Heart right ventricle (tissue), 16 donors: Measurements from ENCODE around the gene NXPH2. TPM values are rescaled to one million over a fixed set of nuclear protein-coding genes. Genes with fewer than 3 reads are reported as not detected.

Source experiments
- ATAC-seq, 8 donors: fragments of 200-7000 bp; cut with Tn5 transposase; one replicate each; pipeline ENCODE4 v1.9.1; 2020; ENCODE audit warnings: mild to moderate bottlenecking in 8 of 8, moderate library complexity in 8 of 8, moderate number of reproducible peaks in 1 of 8
- DNase-seq, 2 donors: peaks; one replicate each; pipeline ENCODE4 v3.0.0-alpha.2; 2020
- H3K27ac ChIP-seq, 10 donors: fragments of 200-600 bp; sonication (generic) in 2 of 10; one replicate each; pipeline versions ENCODE4 v1.5.0 to v1.8.0; 2020 to 2022; ENCODE audit warnings: mild to moderate bottlenecking in 3 of 10
- H3K27me3 ChIP-seq, 7 donors: fragments of 200-600 bp; one replicate each; pipeline ENCODE4 v1.8.0; 2021 to 2022; ENCODE audit warnings: mild to moderate bottlenecking in 2 of 7
- H3K36me3 ChIP-seq, 9 donors: fragments of 200-600 bp; sonication (generic) in 1 of 9; one replicate each; pipeline versions ENCODE4 v1.5.0 to v1.8.0; 2020 to 2022; ENCODE audit warnings: mild to moderate bottlenecking in 2 of 9
- H3K4me1 ChIP-seq, 9 donors: fragments of 200-600 bp; sonication (generic) in 1 of 9; one replicate each; pipeline versions ENCODE4 v1.5.0 to v1.8.0; 2020 to 2022; ENCODE audit warnings: mild to moderate bottlenecking in 4 of 9
- H3K4me3 ChIP-seq, 10 donors: fragments of 200-600 bp; sonication (generic) in 2 of 10; one replicate each; pipeline versions ENCODE4 v1.5.0 to v1.8.0; 2020 to 2022; ENCODE audit warnings: mild to moderate bottlenecking in 7 of 10, moderate library complexity in 2 of 10
- H3K9me3 ChIP-seq, 11 donors: fragments of 200-600 bp in 10 of 11; sonication (generic) in 2 of 11; one replicate each; pipeline versions ENCODE4 v1.5.0 to v1.8.0; 2013 to 2022; ENCODE audit warnings: mild to moderate bottlenecking in 2 of 11, control low read depth in 1 of 11, moderate library complexity in 1 of 11
- CTCF ChIP-seq, 9 donors: fragments of 200-600 bp; sonication (generic) in 2 of 9; IDR thresholded peaks; one replicate each; pipeline versions ENCODE4 v1.5.0 to v1.8.0; 2021 to 2022; ENCODE audit warnings: antibody characterized with exemption in 9 of 9, mild to moderate bottlenecking in 5 of 9, moderate library complexity in 1 of 9
- WGBS, 2 donors: extraction: QIAGEN DNeasy Blood & Tissue Kit; methylation state at CpG; one replicate each; pipeline ENCODE4 v1.1.7; 2013; ENCODE audit warnings: inconsistent platforms in 1 of 2; 5-methylcytosine and 5-hydroxymethylcytosine counted together
- intact Hi-C, 10 donors: fragments of 100-400 bp; cut with DNase I; formaldehyde crosslinking; loops; one replicate each; pipeline versions ENCODE4 v1.11.1 to v1.14.2; 2022
- polyA plus RNA-seq, 2 donors: library from polyadenylated mRNA; stranded (reverse); fragments of 200-250 nt; gene quantifications; one replicate each; pipeline ENCODE4 v1.2.3, GENCODE V29; 2013
- total RNA-seq, 10 donors: library from RNA; stranded (reverse); fragmentation: NEBNext Ultra II Directional in 3 of 10; extraction: Animal tissue kit (Norgen Biotek cat#: 25700) in 3 of 10; gene quantifications; one replicate each; pipeline versions ENCODE4 v1.2.1 to v1.2.4, GENCODE V29; 2021 to 2023
- donor health status: Arrhythmogenic right ventricular cardiomyopathy.
- donor health status: ischemic (EF 13 %, LVEDD 7.1; RV severe dilation, severe dysfunction).
- donor health status: healthy with polysubstance abuse.
- donor health status: DM: no; HTN: yes; CAD: no.
- donor health status: DM: no; HTN: no; CAD: no.
- donor health status: ischemic (EF 25% LVEDD 6.9; RV normal size, moderate dysfunction).
- donor health status: ischemic (EF 25% LVEDD 5.7; RV mildly dilated, moderate dysfunction).
- donor health status: healthy.
- donor health status: DM: yes; HTN: yes; CAD: no.
- donor health status: Ischemic cardiomyopathy.
- donor health status: ischemic (EF 35%, LVEDD 5.7; RV mildly dilated, moderate dysfunction).
- donor health status: nonischemic (EF 11% LVEDD 7.7; RV severe dilation, severe dysfunction).
- donor health status: DM: yes; HTN: yes; CAD: no.
- donor health status: PGD.
- donor health status: ischemic (EF 29% LVEDD 5.4; RV normal size, mild dysfunction).
- donor health status: nonischemic (EF 23%, LVEDD 6.1; RV moderate dilation, normal function).

NXPH2 gene
- total and polyA plus RNA-seq, 12 donors: not detected

GRCh38 chr2:138700716-138701115 lies 79.5 kb downstream of the NXPH2 start:
- 79% methylated on average over 8 of the region's 8 CpGs for WGBS, 2 donors
- Histone ChIP-seq H3K4me1 (no peaks in the 10 kb centered on the region), H3K27ac (no peak overlapping the region), H3K9me3 (no peaks in the 10 kb centered on the region), H3K4me3 (no peak overlapping the region), H3K27me3 (no peaks in the 10 kb centered on the region), H3K36me3 (no peaks in the 10 kb centered on the region)
- intact Hi-C loops: no loop called here
- ATAC-seq: no peak
- no peak for DNase-seq
- TF ChIP-seq CTCF (IDR thresholded peaks at IDR 0.05): no peak

- Histone ChIP-seq H3K27ac (no peak overlapping the region), H3K4me1 (no peaks in the 10 kb centered on the region), H3K27me3 (no peaks in the 10 kb centered on the region), H3K36me3 (no peaks in the 10 kb centered on the region), H3K9me3 (no peaks in the 10 kb centered on the region), H3K4me3 (no peak overlapping the region)
- 66 to 68% methylated on average over 8 of the region's 8 CpGs for WGBS, 2 donors
- no peak for TF ChIP-seq CTCF (IDR thresholded peaks at IDR 0.05)
- intact Hi-C loops: no loop called here
- no peak for DNase-seq
- no peak for ATAC-seq
These were observed 80.8 kb downstream of the NXPH2 start for GRCh38 chr2:138699421-138699820.

- H3K4me1 ChIP-seq: no peaks in the 10 kb centered on the region
- TF ChIP-seq CTCF (IDR thresholded peaks at IDR 0.05): no peak
- no peak for DNase-seq
- no peak overlapping the region for H3K4me3 ChIP-seq
- no peaks in the 10 kb centered on the region for H3K36me3 ChIP-seq
- ATAC-seq: no peak
- no peak overlapping the region for H3K27ac ChIP-seq
- WGBS, 2 donors: 92 to 95% methylated on average over 6 of the region's 6 CpGs
- H3K9me3 ChIP-seq: no peaks in the 10 kb centered on the region
- intact Hi-C loops: no loop called here
- H3K27me3 ChIP-seq: no peaks in the 10 kb centered on the region
These were observed 81.8 kb downstream of the NXPH2 start for GRCh38 chr2:138698428-138698827.

- WGBS, 2 donors: 94 to 100% methylated on average over 1 of the region's 1 CpG
- intact Hi-C loops: no loop called here
These were observed 88.5 kb downstream of the NXPH2 start for GRCh38 chr2:138691667-138692066.

More at GRCh38 chr2:138691667-138692066, 88.5 kb downstream of the NXPH2 start:
- Histone ChIP-seq H3K4me3 (no peak overlapping the region), H3K9me3 (peaks cover 0 to 9% (median 0%) of the 10 kb centered on the region in 11 donors), H3K36me3 (no peaks in the 10 kb centered on the region), H3K27ac (no peak overlapping the region), H3K4me1 (no peaks in the 10 kb centered on the region), H3K27me3 (no peaks in the 10 kb centered on the region)
- no peak for ATAC-seq
- no peak for DNase-seq
- no peak for TF ChIP-seq CTCF (IDR thresholded peaks at IDR 0.05)
